Erythroblast (primary cell): ENCODE data around the gene PCDHA8.

Experiments
- GATA1 ChIP-seq: IDR thresholded peaks from 2 replicates; pipeline ENCODE4 v1.6.1; 2011; ENCODE audit warnings: low read depth, mild to moderate bottlenecking, control low read depth, low read length, moderate library complexity
- POLR2A ChIP-seq: IDR thresholded peaks from 2 replicates; pipeline ENCODE4 v1.6.1; 2011; ENCODE audit warnings: mild to moderate bottlenecking, low read length

- TF ChIP-seq POLR2A (no peak), GATA1 (no peak)
Observed at GRCh38 chr5:140822281-140822629, 18.7 kb upstream of the PCDHA8 start.
